ENCODE results near the gene BTNL2. TPM values are rescaled to one million over a fixed set of nuclear protein-coding genes. Genes with fewer than 3 reads are reported as not detected.
"Not testable (repeated sequence)": the region's sequence is repeated elsewhere in the genome, so short reads cannot be mapped to it uniquely, and the experiment has no call there.

Gene BTNL2
- total RNA-seq, 1 experiment from 2014 or later: not detected

GRCh38 chr6:32436995-32437836, 30.2 kb upstream of the BTNL2 start:
- no peak for TF ChIP-seq CTCF (conservative IDR thresholded peaks at IDR 0.05)
- no peak for TF ChIP-seq EZH2 (IDR thresholded peaks at IDR 0.05; ENCODE audit: low read depth)
- no peak overlapping the region for H3K4me3 ChIP-seq
- ChIA-PET POLR2A (ENCODE audit: unreplicated experiment) (no interaction called here), CTCF (no interaction called here)
- BruUV-seq (replicated peaks): no TSS peak
- no peaks in the 10 kb centered on the region for H3K79me2 ChIP-seq (ENCODE audit: low read depth)
- DNase-seq: no peak
- H3K27ac ChIP-seq: no peak overlapping the region
- no peaks in the 10 kb centered on the region for H3K36me3 ChIP-seq (ENCODE audit: low read depth)
- no peaks in the 10 kb centered on the region for H4K20me1 ChIP-seq (ENCODE audit: insufficient read depth)
- H3F3A ChIP-seq (ENCODE audit: insufficient read depth, low read depth): no peaks in the 10 kb centered on the region
- H3K4me2 ChIP-seq: no peak overlapping the region
- H3K27me3 ChIP-seq (ENCODE audit: insufficient read depth, low read depth): peaks cover 11% of the 10 kb centered on the region
- no peaks in the 10 kb centered on the region; the same call in 1 of the 2 replicates for H3K9me2 ChIP-seq (ENCODE audit: insufficient read depth)
- H2AFZ ChIP-seq: no peak overlapping the region
- intact Hi-C loops (cut with micrococcal nuclease; ENCODE audit: unreplicated experiment): no loop called here
- H3K4me1 ChIP-seq (replicated peaks; ENCODE audit: insufficient read depth): no peaks in the 10 kb centered on the region
- H3K9me3 ChIP-seq (ENCODE audit: insufficient read depth, low read depth): no peaks in the 10 kb centered on the region

- no peaks in the 10 kb centered on the region for H3K9me2 ChIP-seq (ENCODE audit: insufficient read depth)
- H3K4me3 ChIP-seq: no peak overlapping the region
- TF ChIP-seq EZH2 (IDR thresholded peaks at IDR 0.05; ENCODE audit: low read depth) (no peak), CTCF (conservative IDR thresholded peaks at IDR 0.05) (no peak)
- no peak overlapping the region for H3K4me2 ChIP-seq
- no peaks in the 10 kb centered on the region for H3F3A ChIP-seq (ENCODE audit: insufficient read depth, low read depth)
- no peaks in the 10 kb centered on the region for H3K79me2 ChIP-seq (ENCODE audit: low read depth)
- peaks cover 7% of the 10 kb centered on the region; the same call in 1 of the 2 replicates for H3K27me3 ChIP-seq (ENCODE audit: insufficient read depth, low read depth)
- CTCF ChIA-PET: no interaction called here
- no peaks in the 10 kb centered on the region for H3K9me3 ChIP-seq (ENCODE audit: insufficient read depth, low read depth)
- H3K4me1 ChIP-seq (replicated peaks; ENCODE audit: insufficient read depth): no peaks in the 10 kb centered on the region
- H3K36me3 ChIP-seq (ENCODE audit: low read depth): no peaks in the 10 kb centered on the region
- intact Hi-C loops (cut with micrococcal nuclease; ENCODE audit: unreplicated experiment): no loop called here
- no peaks in the 10 kb centered on the region for H4K20me1 ChIP-seq (ENCODE audit: insufficient read depth)
- no TSS peak for BruUV-seq (replicated peaks)
- no peak for DNase-seq
- no peak overlapping the region for H2AFZ ChIP-seq
- POLR2A ChIA-PET (ENCODE audit: unreplicated experiment): no interaction called here
- no peak overlapping the region for H3K27ac ChIP-seq
These were observed 29.2 kb upstream of the BTNL2 start for GRCh38 chr6:32436186-32436585.

DNA sequence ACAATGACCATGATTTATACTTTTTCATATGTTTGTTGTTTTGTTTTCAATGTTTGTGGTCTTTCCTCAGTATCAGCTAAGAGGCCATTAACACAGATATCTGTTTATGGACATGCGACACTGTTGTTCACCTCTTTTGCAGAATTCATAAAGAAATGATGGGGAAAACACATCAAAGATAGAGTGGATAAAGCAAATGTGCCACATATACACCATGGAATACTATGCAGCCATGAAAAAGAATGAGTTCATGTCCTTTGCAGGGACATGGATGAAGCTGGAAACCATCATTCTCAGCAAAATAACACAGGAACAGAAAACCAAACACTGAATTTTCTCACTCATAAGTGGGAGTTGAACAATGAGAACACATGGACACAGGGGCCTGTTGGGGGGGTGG, 27.0 kb upstream of the BTNL2 start:
- H3K9me3 ChIP-seq (ENCODE audit: insufficient read depth, low read depth); H3K4me3 ChIP-seq; H3K27me3 ChIP-seq (ENCODE audit: insufficient read depth, low read depth); H3K36me3 ChIP-seq (ENCODE audit: low read depth); H3K4me2 ChIP-seq; DNase-seq; H2AFZ ChIP-seq; H3K79me2 ChIP-seq (ENCODE audit: low read depth); H4K20me1 ChIP-seq (ENCODE audit: insufficient read depth); H3K27ac ChIP-seq; H3F3A ChIP-seq (ENCODE audit: insufficient read depth, low read depth); POLR2A ChIA-PET (ENCODE audit: unreplicated experiment); BruUV-seq (replicated peaks); H3K4me1 ChIP-seq (replicated peaks; ENCODE audit: insufficient read depth); H3K9me2 ChIP-seq (ENCODE audit: insufficient read depth): not testable (repeated sequence)
- intact Hi-C loops (cut with micrococcal nuclease; ENCODE audit: unreplicated experiment): loop anchor here (2.0 to 5.0 kb wide), 3 partner anchors 259 to 433 kb away; no protein-coding TSS in a partner anchor
- CTCF ChIA-PET: interaction anchor here (0.6 kb wide), 1 partner anchor 28 kb away, joined by 4 read pairs; no protein-coding TSS in a partner anchor
